Activated CD4-positive, alpha-beta T cell treated with anti-CD3 and anti-CD28 coated beads, Interleukin-2, amount 50 U/mL, for 1 hour (primary cell): Measurements from ENCODE around the gene FKBP10.
A peak's percentile ranks its signal among the peaks of the same experiment; 100 is the strongest.
"Not testable (repeated sequence)": the region's sequence is repeated elsewhere in the genome, so short reads cannot be mapped to it uniquely, and the experiment has no call there.

ENCODE experiments used
- DNase-seq: peaks from one replicate; pipeline ENCODE4 v3.0.0-alpha.2; 2020

Gene FKBP10

GRCh38 chr17:41812381-41813151, at the start of gene FKBP10:
Gene FKBP10, plus strand, starts transcription at chr17:41813004. Its CDS starts 31 bp downstream, at chr17:41813035.
- peak; percentile 36 for DNase-seq

GRCh38 chr17:41763327-41763726, 49.5 kb upstream of the FKBP10 start:
- DNase-seq: no peak

- no peak for DNase-seq
Measured at GRCh38 chr17:41766135-41766534, 46.7 kb upstream of the FKBP10 start.

- DNase-seq: no peak
Measured at GRCh38 chr17:41767324-41768042, 45.3 kb upstream of the FKBP10 start.

GRCh38 chr17:41768682-41769288, 44.0 kb upstream of the FKBP10 start:
- DNase-seq: no peak

- no peak for DNase-seq
Measured at GRCh38 chr17:41769346-41769862, 43.4 kb upstream of the FKBP10 start.

- DNase-seq: no peak
Measured at GRCh38 chr17:41769985-41770384, 42.8 kb upstream of the FKBP10 start.

GRCh38 chr17:41771389-41772206, 41.2 kb upstream of the FKBP10 start:
- DNase-seq: no peak

GRCh38 chr17:41772218-41772585, 40.6 kb upstream of the FKBP10 start:
- no peak for DNase-seq

- no peak for DNase-seq
Measured at GRCh38 chr17:41772586-41773189, 40.1 kb upstream of the FKBP10 start.

- DNase-seq: no peak
Measured at GRCh38 chr17:41773190-41773588, 39.6 kb upstream of the FKBP10 start.

GRCh38 chr17:41773731-41774193, 39.0 kb upstream of the FKBP10 start:
- no peak for DNase-seq

- DNase-seq: no peak
Measured at GRCh38 chr17:41775394-41776226, 37.2 kb upstream of the FKBP10 start.

- not testable (repeated sequence) for DNase-seq
Measured at GRCh38 chr17:41776262-41776900, 36.4 kb upstream of the FKBP10 start.

- DNase-seq: no peak
Measured at GRCh38 chr17:41777157-41777573, 35.6 kb upstream of the FKBP10 start.

- no peak for DNase-seq
Measured at GRCh38 chr17:41777574-41778188, 35.1 kb upstream of the FKBP10 start.

- no peak for DNase-seq
Measured at GRCh38 chr17:41779954-41780353, 32.9 kb upstream of the FKBP10 start.

GRCh38 chr17:41781404-41782110, 31.2 kb upstream of the FKBP10 start:
- DNase-seq: no peak

- no peak for DNase-seq
Measured at GRCh38 chr17:41782142-41782541, 30.7 kb upstream of the FKBP10 start.
